Testis (tissue), 3 donors: ENCODE measurements around the gene MAN1C1. TPM values are rescaled to one million over a fixed set of nuclear protein-coding genes. Genes with fewer than 3 reads are reported as not detected.
"Not testable (repeated sequence)": the region's sequence is repeated elsewhere in the genome, so short reads cannot be mapped to it uniquely, and the experiment has no call there.

Source experiments
- DNase-seq: peaks from one replicate; pipeline ENCODE4 v3.0.0-alpha.2; 2019
- H3K27ac ChIP-seq, 2 donors: fragments of 200-600 bp; sonication (generic); one replicate each; pipeline ENCODE4 v1.5.1; 2019
- H3K27me3 ChIP-seq: fragments of 200-600 bp; sonication (generic); one replicate; pipeline ENCODE4 v1.5.1; 2019
- H3K36me3 ChIP-seq: fragments of 200-600 bp; sonication (generic); one replicate; pipeline ENCODE4 v1.5.1; 2017; ENCODE audit warnings: low read depth; ENCODE audit errors: missing control alignments
- H3K4me1 ChIP-seq: fragments of 200-600 bp; sonication (generic); one replicate; pipeline ENCODE4 v1.5.1; 2019
- H3K4me3 ChIP-seq, 2 donors: fragments of 200-600 bp; sonication (generic); one replicate each; pipeline ENCODE4 v1.5.1; 2017 to 2019
- H3K9me3 ChIP-seq: fragments of 200-600 bp; sonication (generic); one replicate; pipeline ENCODE4 v1.5.1; 2017
- CTCF ChIP-seq, 3 experiments: fragments of 450-650 bp in 2 of 3; fragments of 200-600 bp in 1 of 3; sonication (generic) in 1 of 3; IDR thresholded peaks; one replicate each; pipeline ENCODE4 v1.5.1; 2016 to 2019; ENCODE audit warnings: antibody characterized with exemption in 3 of 3, mild to moderate bottlenecking in 2 of 3, moderate library complexity in 1 of 3
- POLR2A ChIP-seq: fragments of 450-650 bp; IDR thresholded peaks from one replicate; pipeline ENCODE4 v1.6.1; 2017; ENCODE audit warnings: antibody characterized with exemption, mild to moderate bottlenecking, moderate library complexity
- WGBS, 2 donors: methylation state at CpG; one replicate each; pipeline ENCODE4 v1.1.5; 2018; 5-methylcytosine and 5-hydroxymethylcytosine counted together
- intact Hi-C: fragments of 100-400 bp; cut with DNase I; formaldehyde crosslinking; loops from one replicate; pipeline ENCODE4 v1.15.1; 2023; ENCODE audit warnings: low total_unique reads
- polyA plus RNA-seq: library from polyadenylated mRNA; stranded (reverse); fragments of 350-450 nt; fragmentation: Illumina TruSeq; extraction: RNeasy Lipid Tissue Mini Kit (QIAGEN cat#74804); gene quantifications from one replicate; pipeline ENCODE4 v1.2.3, GENCODE V29; 2014; ENCODE audit warnings: low read depth, low replicate concordance; ENCODE audit not compliant: insufficient read depth
- total RNA-seq, 2 donors: library from RNA; depleted of rRNA; stranded (reverse); fragments of >200 nt; gene quantifications; one replicate each; pipeline ENCODE4 v1.2.3, GENCODE V29; 2016

The MAN1C1 gene
- total and polyA plus RNA-seq, 3 donors from 2014 or later = 12.8 to 21.1 (median 14.8) TPM

- Histone ChIP-seq H3K9me3 (no peaks in the 10 kb centered on the region), H3K27me3 (no peaks in the 10 kb centered on the region), H3K27ac (no peak overlapping the region), H3K4me1 (peaks cover 33% of the 10 kb centered on the region), H3K4me3 (no peak overlapping the region), H3K36me3 (no peaks in the 10 kb centered on the region)
- no peak for DNase-seq
- TF ChIP-seq POLR2A (no peak), CTCF (IDR thresholded peaks at IDR 0.05) (no peak)
- WGBS, 2 donors = 82 to 89% methylated on average over 5 of the region's 5 CpGs
- intact Hi-C loops = no loop called here
These were observed 114.6 kb downstream of the MAN1C1 start for GRCh38 chr1:25731148-25731547.

GRCh38 chr1:25731626-25732370 is 115.2 kb downstream of the MAN1C1 start:
- DNase-seq = no peak
- H3K36me3 ChIP-seq = no peaks in the 10 kb centered on the region
- TF ChIP-seq POLR2A = no peak
- TF ChIP-seq CTCF (IDR thresholded peaks at IDR 0.05) = no peak
- WGBS, 2 donors = 90 to 98% methylated on average over 3 to 4 of the region's 4 CpGs
- no peaks in the 10 kb centered on the region for H3K9me3 ChIP-seq
- no peak overlapping the region for H3K27ac ChIP-seq
- H3K4me1 ChIP-seq = peaks cover 33% of the 10 kb centered on the region
- intact Hi-C loops = no loop called here
- no peak overlapping the region for H3K4me3 ChIP-seq
- no peaks in the 10 kb centered on the region for H3K27me3 ChIP-seq

- no peak overlapping the region for H3K27ac ChIP-seq
- H3K36me3 ChIP-seq = no peaks in the 10 kb centered on the region
- H3K4me3 ChIP-seq = no peak overlapping the region
- H3K4me1 ChIP-seq = peaks cover 25% of the 10 kb centered on the region
- DNase-seq = no peak
- WGBS, 2 donors = 93 to 94% methylated on average over 4 of the region's 4 CpGs
- no peak for TF ChIP-seq POLR2A
- TF ChIP-seq CTCF (IDR thresholded peaks at IDR 0.05) = no peak
- H3K9me3 ChIP-seq = no peaks in the 10 kb centered on the region
- intact Hi-C loops = no loop called here
- no peaks in the 10 kb centered on the region for H3K27me3 ChIP-seq
These were observed 116.2 kb downstream of the MAN1C1 start for GRCh38 chr1:25732821-25733220.

- DNase-seq = no peak
- 95 to 98% methylated on average over 9 of the region's 9 CpGs for WGBS, 2 donors
- H3K4me3 ChIP-seq = no peak overlapping the region
- peaks cover 21% of the 10 kb centered on the region for H3K4me1 ChIP-seq
- H3K9me3 ChIP-seq = no peaks in the 10 kb centered on the region
- H3K27me3 ChIP-seq = no peaks in the 10 kb centered on the region
- no peaks in the 10 kb centered on the region for H3K36me3 ChIP-seq
- TF ChIP-seq CTCF (IDR thresholded peaks at IDR 0.05) = no peak
- TF ChIP-seq POLR2A = no peak
- intact Hi-C loops = no loop called here
- H3K27ac ChIP-seq = no peak overlapping the region
These were observed 116.7 kb downstream of the MAN1C1 start for GRCh38 chr1:25733271-25733670.

GRCh38 chr1:25734991-25735390 is 118.4 kb downstream of the MAN1C1 start:
- H3K27me3 ChIP-seq, H3K9me3 ChIP-seq, DNase-seq, intact Hi-C loops, H3K4me3 ChIP-seq, H3K27ac ChIP-seq, H3K36me3 ChIP-seq: not testable (repeated sequence)
- H3K4me1 ChIP-seq = peaks cover 10% of the 10 kb centered on the region
- 89 to 92% methylated on average over 10 of the region's 10 CpGs for WGBS, 2 donors
